SK-N-SH (cell line): ENCODE measurements around the gene TJAP1. TPM values are rescaled to one million over a fixed set of nuclear protein-coding genes. Genes with fewer than 3 reads are reported as not detected.
"Not testable (repeated sequence)": the region's sequence is repeated elsewhere in the genome, so short reads cannot be mapped to it uniquely, and the experiment has no call there.

Source experiments
- CTCF ChIA-PET: fragments of 300-600, 350-600 bp; formaldehyde crosslinking; extraction: SDS; loops from one replicate; lab custom pipeline; 2021; lab: Yijun Ruan, JAX
- POLR2A ChIA-PET: fragments of 350-600 bp; sonication (Branson Sonifier 250); formaldehyde crosslinking; extraction: SDS; loops from one replicate; lab custom pipeline; 2020; ENCODE audit warnings: antibody characterized with exemption, inconsistent platforms; lab: Yijun Ruan, JAX
- DNase-seq: peaks from one replicate; pipeline ENCODE4 v3.0.0; 2012
- H2AFZ ChIP-seq: fragments of 200-600 bp; sonication (generic); 2 replicates; pipeline ENCODE4 v1.8.1; 2016; ENCODE audit warnings: antibody characterized with exemption, mild to moderate bottlenecking, low read depth
- H3F3A ChIP-seq: fragments of 200-600 bp; sonication (generic); replicated peaks from 2 replicates; pipeline ENCODE3; 2016; ENCODE audit warnings: antibody characterized with exemption, mild to moderate bottlenecking; ENCODE audit not compliant: insufficient read depth
- H3K27ac ChIP-seq, 2 experiments: fragments of 200-500 bp in 1 of 2; fragments of 200-600 bp in 1 of 2; sonication (Bioruptor generic) in 1 of 2; sonication (generic), shearing (Covaris generic) in 1 of 2; 2 replicates each; pipeline versions ENCODE4 v1.5.1 to v1.6.1; 2014 to 2016; ENCODE audit warnings: low read depth in 2 of 2, inconsistent platforms in 1 of 2, low read length in 1 of 2, mild to moderate bottlenecking in 1 of 2, mixed read lengths in 1 of 2
- H3K27me3 ChIP-seq: fragments of 200-600 bp; sonication (generic), shearing (Covaris generic); 2 replicates; pipeline ENCODE4 v1.6.1; 2016; ENCODE audit warnings: mixed run types; ENCODE audit not compliant: insufficient read depth
- H3K36me3 ChIP-seq, 2 experiments: fragments of 200-500 bp in 1 of 2; fragments of 200-600 bp in 1 of 2; sonication (Bioruptor generic) in 1 of 2; sonication (generic) in 1 of 2; replicated peaks in 1 of 2; 2 replicates each; pipeline versions ENCODE3 to v1.5.1; 2014 to 2016; ENCODE audit warnings: low read length in 1 of 2, mild to moderate bottlenecking in 1 of 2; ENCODE audit not compliant: insufficient read depth in 2 of 2, control insufficient read depth in 1 of 2
- H3K4me1 ChIP-seq, 2 experiments: fragments of 200-500 bp in 1 of 2; fragments of 200-600 bp in 1 of 2; sonication (Bioruptor generic) in 1 of 2; sonication (generic), shearing (Covaris generic) in 1 of 2; 2 replicates each; pipeline versions ENCODE4 v1.5.1 to v1.6.1; 2014 to 2016; ENCODE audit warnings: low read depth in 1 of 2, low read length in 1 of 2, mixed run types in 1 of 2; ENCODE audit not compliant: insufficient read depth in 2 of 2, control insufficient read depth in 1 of 2
- H3K4me2 ChIP-seq: fragments of 200-600 bp; sonication (generic), shearing (Covaris generic); 2 replicates; pipeline ENCODE4 v1.6.1; 2017; ENCODE audit warnings: mixed run types
- H3K4me3 ChIP-seq, 2 experiments: fragments of 200-500 bp in 1 of 2; fragments of 200-600 bp in 1 of 2; sonication (Bioruptor generic) in 1 of 2; sonication (generic), shearing (Covaris generic) in 1 of 2; 2 replicates each; pipeline versions ENCODE4 v1.5.1 to v1.8.1; 2014 to 2016; ENCODE audit warnings: low read depth in 2 of 2, inconsistent platforms in 1 of 2, low read length in 1 of 2, mild to moderate bottlenecking in 1 of 2, mixed read lengths in 1 of 2, moderate library complexity in 1 of 2
- H3K79me2 ChIP-seq: fragments of 200-600 bp; sonication (generic); 2 replicates; pipeline ENCODE4 v1.8.1; 2017; ENCODE audit warnings: mild to moderate bottlenecking; ENCODE audit not compliant: insufficient read depth
- H3K9ac ChIP-seq: fragments of 200-600 bp; sonication (generic); 2 replicates; pipeline ENCODE4 v1.6.1; 2017; ENCODE audit warnings: mixed run types
- H3K9me2 ChIP-seq: fragments of 200-600 bp; sonication (generic); 2 replicates; pipeline ENCODE4 v1.6.1; 2017; ENCODE audit warnings: mixed run types
- H3K9me3 ChIP-seq: fragments of 200-600 bp; sonication (generic); 2 replicates; pipeline ENCODE4 v1.6.1; 2017; ENCODE audit warnings: mixed run types, mild to moderate bottlenecking, moderate library complexity
- H4K20me1 ChIP-seq: fragments of 200-600 bp; sonication (generic); 2 replicates; pipeline ENCODE4 v1.6.1; 2017; ENCODE audit warnings: mild to moderate bottlenecking, mixed run types; ENCODE audit not compliant: insufficient read depth
- ELF1 ChIP-seq: IDR thresholded peaks from 2 replicates; pipeline ENCODE4 v1.4.0; 2012
- FOXJ3 ChIP-seq: sonication (generic); formaldehyde crosslinking; IDR thresholded peaks from 2 replicates; pipeline ENCODE4 v1.5.1; 2020; ENCODE audit warnings: mild to moderate bottlenecking, missing genetic modification reagents
- IRF3 ChIP-seq: fragments of 150-350 bp; IDR thresholded peaks from 2 replicates; pipeline ENCODE4 v1.6.1; 2016; ENCODE audit warnings: mild to moderate bottlenecking, low read depth, low read length
- JUND ChIP-seq: IDR thresholded peaks from 2 replicates; pipeline ENCODE4 v1.4.0; 2012
- MAX ChIP-seq: IDR thresholded peaks from 2 replicates; pipeline ENCODE4 v1.4.0; 2012; ENCODE audit warnings: low read depth
- NFIC ChIP-seq: IDR thresholded peaks from 2 replicates; pipeline ENCODE4 v1.4.0; 2012; ENCODE audit warnings: borderline replicate concordance
- RXRA ChIP-seq: IDR thresholded peaks from 2 replicates; pipeline ENCODE4 v1.4.0; 2012; ENCODE audit warnings: low read depth, mild to moderate bottlenecking, borderline replicate concordance
- TAF1 ChIP-seq: IDR thresholded peaks from 2 replicates; pipeline ENCODE4 v1.6.1; 2012; ENCODE audit warnings: low read depth, mild to moderate bottlenecking, low read length, moderate library complexity, borderline replicate concordance
- USF1 ChIP-seq: IDR thresholded peaks from 2 replicates; pipeline ENCODE4 v1.4.0; 2012; ENCODE audit warnings: low read depth, borderline replicate concordance
- ZBTB33 ChIP-seq: IDR thresholded peaks from 2 replicates; pipeline ENCODE4 v1.4.0; 2012; ENCODE audit warnings: low read depth, borderline replicate concordance
- WGBS: methylation state at CpG from one replicate; pipeline ENCODE4 v1.1.6; 2017; ENCODE audit warnings: low lambda C conversion rate; 5-methylcytosine and 5-hydroxymethylcytosine counted together
- polyA plus RNA-seq, 3 experiments: library from polyadenylated mRNA; depleted of rRNA; stranded (reverse); fragments of >200 nt; gene quantifications; 2 replicates each; pipeline ENCODE4 v1.2.3, GENCODE V29; 2012

Gene TJAP1
- polyA plus RNA-seq, 1 of the 3 experiments (the other 2 are of a cell fraction) = 39.5 TPM

DNA sequence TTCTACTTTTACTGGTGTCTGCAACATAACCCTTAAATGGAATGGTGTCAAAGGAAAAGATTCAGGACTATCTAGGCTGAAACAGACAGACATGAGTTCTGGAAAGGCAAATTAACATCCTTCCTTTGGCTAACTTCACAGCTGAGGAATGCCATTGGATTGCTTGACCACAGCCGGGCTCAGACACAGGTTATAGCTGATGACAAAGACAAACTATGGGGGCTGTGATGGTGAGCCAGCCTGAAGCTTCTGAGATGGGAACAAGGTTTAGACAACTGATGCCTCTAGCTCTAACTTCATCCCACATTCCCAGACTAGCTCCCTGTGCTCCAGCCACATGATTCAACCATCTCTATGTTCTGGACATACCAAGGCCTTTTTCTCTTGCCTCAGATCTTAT, 54.8 kb downstream of the TJAP1 start (continued):
- TF ChIP-seq NFIC (no peak), MAX (no peak), ZBTB33 (no peak), JUND (no peak), RXRA (no peak), TAF1 (no peak), FOXJ3 (CRISPR knock-in tag) (no peak), IRF3 (no peak), ELF1 (no peak), USF1 (no peak)

DNA sequence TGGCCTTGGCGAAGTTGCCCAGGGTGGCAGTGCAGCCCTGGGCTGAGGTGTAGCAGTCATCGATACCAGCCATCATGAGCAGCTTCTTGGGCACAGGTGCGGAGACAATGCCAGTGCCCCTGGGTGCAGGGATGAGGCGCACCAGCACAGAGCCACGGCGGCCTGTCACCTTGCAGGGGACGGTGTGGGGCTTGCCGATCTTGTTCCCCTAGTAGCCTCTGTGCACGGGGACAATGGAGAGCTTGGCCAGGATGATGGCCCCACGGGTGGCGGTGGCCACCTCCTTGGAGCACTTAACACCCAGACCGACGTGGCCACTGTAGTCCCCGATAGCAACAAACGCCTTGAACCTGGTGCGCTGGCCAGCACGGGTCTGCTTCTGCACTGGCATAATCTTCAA, 61.6 kb downstream of the TJAP1 start:
- H3K4me3 ChIP-seq, H3K27me3 ChIP-seq, H3K4me2 ChIP-seq, H3K9ac ChIP-seq, H3K4me1 ChIP-seq, H3K27ac ChIP-seq, H4K20me1 ChIP-seq, POLR2A ChIA-PET, H3F3A ChIP-seq, H3K9me2 ChIP-seq, CTCF ChIA-PET, H3K9me3 ChIP-seq, H3K79me2 ChIP-seq, H2AFZ ChIP-seq, DNase-seq: not testable (repeated sequence)
- H3K36me3 ChIP-seq = peaks cover 32 to 39% of the 10 kb centered on the region in 2 experiments
- WGBS = 95% methylated on average over 4 of the region's 17 CpGs

- H3K27me3 ChIP-seq, H3K4me1 ChIP-seq, H3K79me2 ChIP-seq, H3K27ac ChIP-seq, POLR2A ChIA-PET, H3K9me3 ChIP-seq, H3K4me2 ChIP-seq, CTCF ChIA-PET, H3K9ac ChIP-seq, DNase-seq, H2AFZ ChIP-seq, H3F3A ChIP-seq, H3K9me2 ChIP-seq, H3K4me3 ChIP-seq, H4K20me1 ChIP-seq: not testable (repeated sequence)
- 96% methylated on average over 15 of the region's 20 CpGs for WGBS
- H3K36me3 ChIP-seq = peaks cover 32 to 41% of the 10 kb centered on the region in 2 experiments
These were observed 62.0 kb downstream of the TJAP1 start for GRCh38 chr6:43539409-43539808.
